Astrocyte of the cerebellum (primary cell): ENCODE data around the gene CPT1B.

ENCODE experiments used
- DNase-seq: peaks from one replicate; pipeline ENCODE4 v3.0.0-alpha.2; 2011; ENCODE audit warnings: low read depth
- H3K4me3 ChIP-seq: 2 replicates; pipeline ENCODE4 v1.5.1; 2011; ENCODE audit warnings: mild to moderate bottlenecking, low read depth, low read length, moderate library complexity
- CTCF ChIP-seq: IDR thresholded peaks from 2 replicates; pipeline ENCODE4 v1.5.1; 2012; ENCODE audit warnings: low read length, low read depth, moderate library complexity, mild to moderate bottlenecking; ENCODE audit errors: missing control alignments
- in situ Hi-C: cut with HindIII; loops from 2 replicates; pipeline ENCODE4 v1.10.0; 2017; ENCODE audit warnings: low sequenced_read_pairs

The CPT1B gene

GRCh38 chr22:50586416-50586815 is 8.2 kb upstream of the CPT1B start:
- no peak overlapping the region for H3K4me3 ChIP-seq
- DNase-seq, result no peak
- in situ Hi-C loops, result no loop called here
- no peak for TF ChIP-seq CTCF

- no peak for DNase-seq
- no peak overlapping the region for H3K4me3 ChIP-seq
- TF ChIP-seq CTCF, result no peak
- in situ Hi-C loops, result no loop called here
Measured at GRCh38 chr22:50585781-50586180, 7.6 kb upstream of the CPT1B start.

- H3K4me3 ChIP-seq, result no peak overlapping the region
- no peak for DNase-seq
- no peak for TF ChIP-seq CTCF
- in situ Hi-C loops, result no loop called here
Measured at GRCh38 chr22:50585238-50585637, 7.0 kb upstream of the CPT1B start.

GRCh38 chr22:50584106-50585096 is 6.2 kb upstream of the CPT1B start:
- no peak overlapping the region for H3K4me3 ChIP-seq
- no peak for DNase-seq
- in situ Hi-C loops, result no loop called here

GRCh38 chr22:50583294-50583861 is 5.2 kb upstream of the CPT1B start:
- peak overlapping the region; percentile 77 for H3K4me3 ChIP-seq
- TF ChIP-seq CTCF, result peak; percentile 5
- DNase-seq, result no peak
- in situ Hi-C loops, result no loop called here

More at GRCh38 chr22:50584106-50585096, 6.2 kb upstream of the CPT1B start:
- no peak for TF ChIP-seq CTCF

GRCh38 chr22:50582493-50583293 is 4.5 kb upstream of the CPT1B start, which contains the start of gene CHKB:
TSS of gene CHKB (minus strand) at chr22:50582849. CDS start at chr22:50582781, 68 bp downstream.
- in situ Hi-C loops, result no loop called here

More at GRCh38 chr22:50582493-50583293, 4.5 kb upstream of the CPT1B start, which contains the start of gene CHKB:
- TF ChIP-seq CTCF, result no peak
- H3K4me3 ChIP-seq, result peak within 1 kb of the TSS; percentile 77
- peak; percentile 90 for DNase-seq
